Stimulated activated naive CD4-positive, alpha-beta T cell (primary cell): Measurements from ENCODE around the gene PSD2.
"Not testable (repeated sequence)": the region's sequence is repeated elsewhere in the genome, so short reads cannot be mapped to it uniquely, and the experiment has no call there.

Source experiments
- DNase-seq, 6 experiments: peaks; one replicate each; lab custom pipeline; 2025; lab: John Stamatoyannopoulos, UW

PSD2 gene

DNA sequence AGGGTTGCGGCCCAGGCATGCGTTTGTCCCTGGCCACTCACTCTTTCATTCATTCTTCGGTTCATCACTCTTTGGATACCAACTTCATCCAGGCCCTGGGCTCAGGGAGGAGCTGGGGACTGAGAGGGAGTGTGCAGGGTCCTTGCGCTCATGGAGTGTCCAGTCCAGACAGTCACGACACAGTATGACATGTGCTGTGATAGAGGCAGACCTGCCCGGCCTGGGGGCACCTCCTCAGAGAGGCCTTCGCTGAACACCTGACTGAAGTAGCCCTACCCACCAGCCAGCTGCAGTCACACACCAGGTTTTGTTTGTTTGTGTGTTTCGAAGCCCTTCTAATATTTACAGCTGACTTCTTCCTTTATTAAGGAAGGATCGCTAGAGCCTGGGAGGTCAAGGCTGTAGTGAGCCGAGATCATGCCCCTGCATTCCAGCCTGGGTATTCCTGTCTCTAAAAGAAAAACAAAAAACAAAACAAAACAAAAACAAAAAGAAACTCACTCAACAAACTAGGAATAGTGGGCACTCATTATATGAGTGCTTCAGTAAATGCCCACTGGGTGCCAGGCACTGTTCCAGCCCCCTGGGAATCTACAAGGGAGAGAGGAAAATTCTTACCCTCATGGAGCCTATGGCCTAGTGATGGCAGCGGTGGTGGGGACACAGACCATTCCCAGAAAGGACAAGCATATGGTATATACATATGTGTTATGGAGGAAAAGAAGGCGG is 6.3 kb upstream of the PSD2 start:
- DNase-seq: no peak

DNA sequence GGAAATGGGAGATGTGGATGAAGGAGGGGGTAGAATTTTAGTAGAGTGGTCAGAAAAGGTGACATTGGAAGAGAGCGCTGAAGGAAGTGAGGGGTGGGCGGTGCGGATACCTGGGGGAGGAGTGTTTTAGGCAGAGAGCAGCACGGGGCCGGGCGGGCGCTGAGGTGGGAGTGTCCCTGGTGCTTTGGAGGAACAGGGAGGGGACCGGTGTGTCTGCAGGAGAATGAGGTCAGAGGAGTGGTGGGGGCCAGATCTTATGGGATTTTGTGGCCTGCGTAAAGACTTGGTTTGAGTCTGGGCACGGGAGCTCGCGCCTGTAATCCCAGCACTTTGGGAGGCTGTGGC is 5.8 kb upstream of the PSD2 start:
- no peak for DNase-seq

DNA sequence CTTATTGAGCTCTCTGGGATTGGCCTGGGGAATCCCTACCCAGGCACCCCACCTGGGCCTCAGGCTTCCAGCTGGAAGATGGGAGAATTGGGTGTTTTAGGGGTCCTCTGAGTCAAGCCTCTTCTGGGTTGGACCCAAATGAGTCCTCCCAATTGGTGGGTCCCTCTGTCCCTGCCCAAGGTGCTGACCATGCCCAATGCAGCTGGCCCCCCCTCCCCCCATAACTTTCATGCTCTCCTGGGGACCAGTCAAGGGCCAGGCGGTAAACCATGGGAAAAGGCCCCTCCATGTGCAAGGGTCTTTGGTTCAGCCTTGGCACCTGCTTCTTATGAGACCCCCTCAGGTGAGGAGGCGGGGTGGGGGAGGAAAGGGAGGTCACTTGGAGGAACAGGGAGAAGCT is 3.4 kb upstream of the PSD2 start:
- DNase-seq: no peak

DNA sequence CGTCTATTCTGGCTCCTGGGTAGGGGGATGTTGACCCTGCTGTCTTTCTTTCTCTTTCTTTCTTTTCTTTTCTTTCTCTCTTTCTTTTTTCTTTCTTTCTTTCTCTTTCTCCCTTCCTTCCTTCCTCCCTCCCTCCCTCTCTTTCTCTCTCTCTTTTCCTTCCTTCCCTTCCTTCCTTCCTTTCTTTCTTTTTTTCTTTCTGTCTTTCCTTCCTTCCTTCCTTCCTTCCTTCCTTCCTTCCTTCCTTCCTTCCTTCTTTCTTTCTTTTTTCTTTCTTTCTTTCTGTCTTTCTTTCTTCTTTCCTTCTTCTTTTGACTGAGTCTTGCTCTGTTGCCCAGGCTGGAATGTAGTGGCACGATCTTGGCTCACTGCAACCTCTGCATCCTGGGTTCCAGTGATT is 3.0 kb upstream of the PSD2 start:
- not testable (repeated sequence) for DNase-seq

DNA sequence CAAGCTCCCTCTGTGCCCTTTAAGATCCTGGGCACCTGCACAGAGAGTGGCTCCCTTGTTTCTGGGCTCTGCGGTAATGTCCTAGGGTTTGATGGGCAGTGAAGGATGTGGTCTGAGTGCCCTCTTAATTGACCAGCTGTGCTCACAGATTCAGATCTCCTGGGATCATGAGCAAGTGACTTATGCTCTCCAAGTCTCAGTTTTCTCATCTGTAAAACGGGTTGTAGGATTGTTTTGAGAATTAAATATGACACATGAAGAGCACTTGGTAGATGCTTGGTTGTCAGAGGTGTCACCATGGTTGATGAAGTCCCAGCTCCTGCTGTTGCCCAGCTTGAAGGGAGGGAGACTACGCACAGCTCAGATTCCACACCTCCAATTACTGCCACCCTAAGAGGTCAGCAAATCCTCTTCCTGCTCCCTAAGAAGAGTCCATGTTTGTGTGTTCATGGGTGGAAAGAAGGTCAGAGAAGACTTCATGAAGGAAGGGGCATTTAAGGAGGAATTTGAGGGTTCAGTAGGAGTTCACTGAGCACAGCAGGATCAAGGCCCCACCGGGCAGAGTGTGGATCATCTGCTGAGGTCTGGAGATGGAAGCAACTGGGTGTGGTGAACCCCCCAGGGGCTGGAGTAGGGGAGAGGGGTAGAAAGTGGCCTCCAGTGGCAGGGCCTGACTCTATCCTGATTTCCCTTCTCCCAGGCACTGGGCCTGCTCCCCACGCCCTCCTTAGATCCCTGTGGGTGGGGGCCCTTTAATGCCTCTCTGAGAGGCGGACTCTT is 1.4 kb upstream of the PSD2 start:
- no peak for DNase-seq

DNA sequence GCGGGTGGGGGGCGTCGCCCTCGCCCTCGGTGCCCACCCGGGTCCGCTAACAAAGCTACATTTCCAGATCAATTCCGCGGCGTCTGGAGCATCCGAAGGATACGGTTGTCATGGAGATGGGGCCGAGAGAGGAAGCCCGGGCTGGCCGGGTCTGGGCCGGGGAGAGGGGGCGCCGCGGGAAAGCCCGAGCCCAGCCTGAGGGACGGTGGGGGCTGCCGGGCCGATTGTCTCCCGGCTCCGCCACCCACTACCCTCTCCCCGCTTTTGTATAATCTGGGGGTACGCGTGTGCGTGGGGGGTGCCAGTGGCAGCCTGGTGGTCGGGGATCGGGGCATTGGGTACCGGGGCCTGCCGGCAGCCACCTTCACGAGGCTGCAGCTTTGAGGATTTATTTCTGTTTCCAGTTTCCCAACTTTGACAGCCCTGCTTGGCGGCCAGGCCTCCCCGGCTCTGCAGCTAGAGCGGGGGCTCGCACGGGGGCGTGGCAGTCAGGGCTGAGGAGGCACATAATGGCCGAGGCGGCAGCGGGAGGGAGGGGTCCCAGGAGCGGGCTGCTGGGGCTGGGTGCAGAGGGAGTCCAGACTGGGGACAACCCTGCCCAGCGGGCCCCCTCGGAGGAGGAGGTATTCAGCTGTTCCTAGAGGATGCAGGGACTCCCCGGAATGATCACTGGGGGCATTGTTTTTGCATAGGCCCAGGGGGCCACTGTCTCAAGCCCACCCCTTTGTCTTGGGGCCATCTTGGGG is 626 bp downstream of the PSD2 start:
- DNase-seq: no peak

DNA sequence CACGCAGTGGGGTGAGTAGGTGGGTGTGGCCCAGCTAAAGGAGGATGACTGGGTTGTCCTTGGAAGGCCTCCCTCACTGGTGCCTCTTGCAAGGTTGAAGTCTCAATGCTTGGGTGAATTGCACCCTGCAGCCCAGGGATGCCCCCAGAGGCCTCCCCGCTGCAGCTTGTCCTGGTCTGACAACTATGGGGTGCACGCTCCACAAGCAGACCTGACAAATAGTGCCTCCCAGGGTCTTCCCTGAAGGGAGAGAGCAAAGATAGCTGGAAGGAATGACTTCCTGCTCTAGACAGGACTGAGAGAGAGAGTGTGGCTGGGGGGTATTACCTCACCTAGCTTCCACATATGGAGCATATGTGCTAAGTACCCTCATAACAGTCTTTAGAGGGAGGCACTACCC is 1.7 kb downstream of the PSD2 start:
- DNase-seq: no peak

DNA sequence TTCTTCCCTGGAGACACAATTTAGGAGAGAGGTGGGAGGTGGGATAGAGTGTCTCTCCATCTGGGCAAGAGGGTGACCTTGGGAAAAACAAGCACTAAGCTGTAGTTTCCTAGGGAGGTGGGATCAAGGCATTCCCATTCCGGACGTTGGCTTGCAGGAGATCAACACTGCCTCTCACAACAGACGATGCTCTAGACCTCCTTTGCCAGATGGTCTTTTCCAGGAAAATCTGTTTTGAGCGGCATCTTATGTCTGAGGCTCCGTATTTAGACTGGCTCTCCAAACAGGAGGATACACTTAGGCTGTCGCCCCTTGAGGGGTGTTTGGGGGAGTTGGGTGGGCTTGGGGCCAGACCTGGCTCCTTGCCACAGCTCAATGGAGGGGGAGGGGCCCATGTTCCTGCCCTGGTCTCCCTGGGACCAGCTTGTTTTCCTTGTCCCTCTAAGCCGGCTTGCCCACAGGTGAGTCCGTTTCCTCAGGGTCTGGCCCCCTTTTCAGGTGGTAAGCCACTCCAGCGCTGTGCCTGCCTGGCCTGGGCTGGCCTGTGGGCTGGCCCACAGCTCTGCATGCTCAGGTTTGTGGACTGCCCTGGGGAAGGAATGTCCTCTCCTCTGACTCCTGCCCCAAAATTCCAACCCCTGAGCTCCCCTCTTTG is 2.4 kb downstream of the PSD2 start:
- DNase-seq: no peak

DNA sequence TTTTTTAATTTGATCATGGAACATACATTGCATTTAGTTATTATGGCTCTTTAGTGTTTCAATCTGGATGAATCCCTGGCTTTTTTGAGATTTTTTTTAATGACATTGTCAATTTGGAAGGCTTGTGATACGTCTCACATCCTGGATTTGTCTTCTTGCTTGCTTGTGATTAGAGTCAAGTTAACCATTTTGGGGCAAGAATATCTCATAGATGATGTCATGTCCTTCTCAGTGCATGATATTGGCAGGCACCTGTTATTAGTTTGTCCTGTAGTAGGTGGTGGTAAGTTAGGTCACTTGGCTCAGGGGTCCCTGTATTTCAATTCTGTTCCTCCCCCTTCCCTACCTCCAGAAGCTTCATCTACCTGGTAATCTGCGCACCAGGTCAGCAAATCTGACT is 3.3 kb downstream of the PSD2 start:
- DNase-seq: no peak

DNA sequence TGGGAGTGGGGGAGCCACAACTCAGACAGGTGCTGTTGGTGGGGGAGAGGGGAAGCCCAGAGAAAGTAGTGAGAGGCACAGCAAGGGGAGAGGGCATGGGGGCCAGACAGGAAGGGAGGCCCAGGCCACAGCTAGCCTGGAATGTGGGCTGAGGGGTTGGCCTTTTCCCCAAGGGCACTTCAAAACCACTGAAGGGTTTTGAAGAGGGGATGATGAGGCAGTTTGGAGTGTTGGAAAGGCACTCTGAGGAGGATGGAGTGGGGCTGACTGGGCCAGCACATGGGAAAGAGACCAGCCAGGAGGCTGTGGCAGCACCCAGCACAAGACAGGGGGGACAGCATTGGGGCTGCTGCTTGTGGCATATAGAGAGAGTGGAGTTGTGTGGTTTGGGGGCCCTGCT is 3.8 kb downstream of the PSD2 start:
- DNase-seq: no peak

DNA sequence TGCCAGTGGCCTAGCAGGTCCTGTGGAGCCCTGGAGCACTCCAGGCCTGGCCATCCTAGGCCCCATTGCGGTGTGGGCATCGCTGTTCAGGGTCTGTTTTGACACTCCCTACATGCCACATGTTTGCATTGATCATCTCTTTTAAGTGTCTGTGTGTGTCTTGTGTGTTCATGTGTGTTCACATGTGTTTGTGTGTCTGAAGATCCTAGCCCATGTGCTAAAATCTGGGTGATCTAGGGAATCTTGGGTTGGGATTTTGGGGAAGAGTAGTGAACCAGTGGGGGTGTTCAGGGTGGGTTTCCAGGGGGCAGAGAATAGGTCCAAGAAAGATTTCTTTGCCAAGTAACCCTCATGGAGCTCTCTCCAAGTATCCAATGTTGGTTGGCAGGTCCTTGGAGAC is 8.4 kb downstream of the PSD2 start:
- no peak for DNase-seq

DNA sequence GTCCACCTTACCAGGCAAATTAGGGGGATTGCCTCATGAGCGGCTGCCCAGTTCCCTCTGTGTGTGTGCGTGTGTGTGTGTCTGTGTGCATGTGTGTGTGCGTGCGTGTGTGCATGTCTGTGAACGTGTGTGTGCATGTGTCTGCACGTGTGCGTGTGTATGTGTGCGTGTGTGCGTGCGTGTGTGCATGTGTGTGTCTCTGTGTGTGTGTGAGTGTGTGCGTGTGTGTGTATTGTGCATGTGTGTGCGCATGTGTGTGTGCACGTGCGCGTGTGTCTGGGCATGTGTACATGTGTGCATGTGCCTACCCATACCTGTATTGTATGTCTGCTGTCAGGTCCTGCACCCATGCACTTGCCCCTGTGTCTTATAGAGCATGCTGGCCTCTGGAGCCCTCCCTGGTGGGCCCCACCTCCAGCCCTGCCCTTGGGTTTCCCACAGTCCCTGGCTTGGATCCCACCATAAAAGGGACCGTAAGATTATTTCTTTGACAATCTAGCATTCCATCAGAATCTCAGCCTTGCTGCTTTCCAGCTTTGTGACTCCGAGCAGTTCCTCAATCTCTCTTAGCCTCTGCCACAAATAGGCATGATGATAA is 9.3 kb downstream of the PSD2 start:
- DNase-seq: no peak

DNA sequence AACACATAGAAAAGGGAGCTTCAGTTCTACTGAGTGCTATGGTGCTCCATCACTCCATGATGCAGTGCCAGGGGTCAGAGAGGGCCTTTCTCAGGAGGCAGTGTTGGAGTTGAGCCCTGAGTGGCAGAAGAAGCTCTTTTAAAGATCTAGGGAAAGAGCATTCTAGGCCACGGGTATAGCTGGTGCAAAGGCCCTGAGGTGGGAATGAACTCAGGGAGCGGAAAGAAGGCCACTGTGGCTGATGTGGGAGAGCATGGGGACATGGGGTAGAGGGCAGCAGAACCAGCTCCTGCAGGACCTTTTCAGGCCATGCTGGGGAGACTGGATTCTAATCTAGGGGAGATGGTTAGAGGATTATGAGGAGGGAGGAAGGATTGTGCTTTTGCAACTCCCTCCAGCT is 9.9 kb downstream of the PSD2 start:
- DNase-seq: no peak

DNA sequence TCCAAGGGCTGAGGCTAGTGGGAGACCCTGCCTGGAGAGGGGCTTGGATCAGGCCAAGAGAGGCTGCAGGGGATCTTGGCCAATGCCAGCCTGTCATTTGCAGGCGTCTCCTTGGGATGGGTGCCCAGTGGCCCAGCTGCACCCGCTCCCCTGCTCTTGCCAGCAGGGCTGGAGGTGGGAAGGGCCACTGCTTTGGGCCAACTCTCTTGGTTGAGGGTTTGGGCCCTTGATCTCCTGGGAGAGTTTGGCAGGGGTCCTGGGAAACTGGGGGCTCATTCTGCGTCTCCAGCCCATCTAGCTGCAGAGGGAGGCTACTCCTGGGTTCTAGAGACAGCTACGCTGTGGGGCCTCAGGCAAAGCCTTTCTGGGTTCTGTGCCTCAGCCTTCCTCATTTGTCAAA is 10.5 kb downstream of the PSD2 start:
- DNase-seq: no peak

DNA sequence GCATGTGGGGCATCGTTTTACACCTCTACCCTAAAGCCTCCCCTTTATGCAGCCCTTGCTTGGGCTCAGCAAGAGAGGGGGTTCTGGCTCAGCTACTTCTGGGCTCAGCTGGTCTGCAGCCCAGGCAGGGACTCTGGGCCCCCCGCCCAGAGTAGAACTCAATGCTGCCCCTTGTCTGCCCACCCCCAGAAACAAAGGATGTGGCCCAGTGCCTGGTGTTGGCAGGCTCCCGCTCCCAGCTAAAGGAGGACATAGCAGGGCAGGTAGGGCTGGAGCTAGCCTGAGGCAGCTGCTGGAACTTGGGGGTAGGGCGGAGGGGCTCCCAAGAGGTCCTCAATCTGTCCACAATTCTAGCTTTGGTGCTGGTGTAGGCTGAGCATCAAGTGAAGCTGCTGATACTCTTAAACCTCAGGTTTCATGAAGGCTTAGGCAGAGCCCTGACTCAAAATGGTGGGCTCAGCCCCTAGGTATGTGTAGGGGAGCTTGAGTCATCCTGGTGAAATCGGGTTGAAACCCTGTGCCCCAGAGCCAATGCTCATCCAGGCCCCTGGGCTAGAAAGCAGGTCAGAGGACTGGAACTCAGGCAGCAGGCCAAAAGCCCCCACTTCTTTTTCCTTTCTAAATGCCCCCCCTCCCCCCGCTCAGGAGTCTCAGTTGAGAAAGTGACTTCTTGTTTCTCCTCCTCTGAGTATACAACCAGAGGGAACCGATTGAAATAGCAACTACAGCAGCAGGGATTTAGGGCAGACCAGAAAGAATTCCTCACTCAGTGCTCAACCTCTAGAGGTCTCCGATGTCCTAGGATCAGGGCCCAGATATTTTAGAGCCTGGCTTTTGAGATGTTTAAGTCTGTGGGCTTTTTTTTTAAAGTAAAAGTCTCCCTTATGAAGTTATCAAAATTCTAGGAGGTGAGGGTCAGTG is 11.4 kb downstream of the PSD2 start:
- no peak for DNase-seq

DNA sequence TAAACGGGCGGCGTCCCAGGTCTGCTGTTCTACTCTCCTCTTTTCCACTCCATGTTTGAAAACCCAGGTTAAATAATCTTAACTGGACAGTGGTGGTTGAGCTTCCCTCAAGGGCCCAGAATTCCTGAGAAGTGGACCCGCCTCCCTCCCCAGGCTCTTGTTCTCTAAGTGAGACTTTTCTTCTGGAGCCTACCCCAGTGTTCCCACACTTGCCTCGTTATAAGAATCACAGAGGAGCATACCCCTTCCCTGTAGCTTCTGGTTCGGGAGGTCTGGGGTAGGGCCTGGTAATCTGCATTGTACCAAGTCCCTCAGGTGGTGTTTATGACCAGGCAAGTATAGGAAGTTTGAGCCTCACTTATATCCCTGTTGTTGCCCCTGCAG is 12.0 kb downstream of the PSD2 start:
- DNase-seq: no peak

DNA sequence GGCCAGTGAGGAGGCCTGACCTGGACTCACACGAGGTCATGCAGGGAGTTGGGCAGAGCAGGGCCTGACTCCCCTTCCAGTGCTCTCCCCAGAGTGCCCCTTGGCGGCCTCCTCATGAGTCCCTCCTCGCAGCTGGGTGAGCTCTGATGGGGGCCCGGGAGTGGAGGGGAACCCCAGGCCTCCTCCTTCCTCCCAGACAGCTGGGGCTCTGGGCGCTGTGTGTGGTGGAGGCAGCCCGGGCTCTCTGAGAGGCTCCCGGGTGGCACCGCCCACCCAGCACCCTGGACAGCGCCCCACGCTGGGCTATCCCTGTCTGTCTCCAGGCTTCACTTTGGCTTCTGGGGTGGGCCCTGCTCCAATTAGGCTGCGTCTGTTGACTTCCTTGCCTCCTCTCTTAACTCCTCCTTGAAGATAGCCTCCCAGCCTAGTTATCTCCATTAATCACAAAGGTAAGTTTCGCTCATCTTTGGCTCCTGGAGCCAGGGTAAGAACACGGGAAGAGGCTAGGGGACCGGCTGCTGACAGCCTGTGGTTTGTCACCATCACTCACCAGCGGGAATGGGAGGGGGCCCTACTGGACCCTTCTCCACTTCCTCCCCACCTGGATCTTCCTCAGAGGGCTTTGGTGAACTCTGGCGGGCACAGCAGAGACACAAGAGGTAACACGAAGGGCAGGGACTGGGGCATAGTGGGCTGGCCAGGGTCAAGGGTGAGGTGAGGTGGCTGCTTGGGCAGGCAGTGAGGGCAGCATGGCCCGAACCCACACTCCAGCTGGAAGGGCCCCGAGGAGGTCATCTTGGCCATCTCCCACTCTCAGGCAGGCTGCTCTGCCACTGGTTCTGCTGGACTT is 13.1 kb downstream of the PSD2 start:
- peak in 1 of 6 experiments; percentile 7 for DNase-seq

DNA sequence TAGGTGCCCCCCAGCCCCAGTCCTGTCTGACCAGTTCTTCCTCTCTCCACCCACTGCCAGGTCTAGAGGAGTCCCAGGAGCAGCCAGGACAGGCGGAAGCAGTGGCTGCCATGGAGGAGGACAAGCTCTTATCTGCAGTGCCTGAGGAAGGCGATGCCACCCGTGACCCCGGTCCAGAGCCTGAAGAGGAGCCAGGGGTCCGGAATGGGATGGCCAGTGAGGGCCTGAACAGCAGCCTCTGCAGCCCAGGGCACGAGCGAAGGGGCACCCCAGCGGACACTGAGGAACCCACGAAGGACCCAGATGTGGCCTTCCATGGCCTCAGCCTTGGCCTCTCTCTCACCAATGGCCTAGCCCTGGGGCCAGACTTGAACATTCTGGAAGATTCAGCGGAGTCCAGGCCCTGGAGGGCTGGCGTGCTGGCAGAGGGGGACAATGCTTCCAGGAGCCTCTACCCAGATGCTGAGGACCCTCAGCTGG is 13.8 kb downstream of the PSD2 start:
- no peak for DNase-seq

DNA sequence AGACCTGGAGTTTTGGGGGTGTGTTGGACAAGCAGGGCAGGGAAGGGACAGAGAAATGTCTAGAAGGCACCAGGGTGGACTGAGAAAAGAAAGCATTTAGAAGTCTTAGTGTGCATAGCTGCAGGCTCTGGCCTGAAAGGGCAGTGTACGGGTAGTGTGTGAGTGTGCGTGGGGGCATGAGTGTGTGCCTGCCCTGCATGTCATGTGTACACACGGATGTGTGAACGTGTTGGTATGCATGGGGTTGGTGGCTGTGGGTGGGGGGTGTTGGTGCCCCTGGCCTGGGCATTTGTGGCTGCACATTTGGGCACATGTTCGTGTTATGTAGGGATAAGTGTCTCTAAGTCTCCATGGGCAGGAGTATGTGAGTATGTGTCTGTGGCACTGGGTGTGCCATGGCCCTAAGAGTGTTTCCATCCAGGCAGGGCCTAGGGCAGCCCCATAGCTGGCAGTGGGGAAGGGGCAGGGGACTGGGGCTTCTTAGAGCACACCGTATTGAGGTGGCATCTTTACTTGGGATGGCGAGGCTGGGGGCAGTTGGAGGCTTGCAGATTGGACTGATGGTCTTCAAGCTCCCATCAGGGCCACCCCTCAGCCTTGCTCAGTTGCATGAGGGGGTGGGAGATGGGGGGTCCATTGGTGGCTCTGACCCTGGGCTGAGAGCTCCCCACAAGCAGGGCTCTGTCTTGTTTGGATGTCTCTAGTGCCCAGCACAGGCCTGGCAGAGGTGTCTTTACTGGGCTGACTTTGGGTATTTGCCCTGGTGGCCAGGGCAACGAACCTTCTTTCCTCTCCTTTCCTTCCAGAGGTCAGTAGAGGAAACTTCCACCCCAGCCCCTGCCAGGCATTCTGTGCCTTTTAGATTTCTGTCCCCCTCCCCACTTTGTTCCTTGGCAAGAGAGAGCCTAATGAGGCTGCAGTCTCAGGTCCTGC is 15.0 kb downstream of the PSD2 start:
- DNase-seq: no peak
